HG03159 (cell line): ENCODE data around the gene TMED8.
"Not testable (repeated sequence)": the region's sequence is repeated elsewhere in the genome, so short reads cannot be mapped to it uniquely, and the experiment has no call there.

Experiments
- ATAC-seq: cut with Tn5 transposase; IDR thresholded peaks from one replicate; pipeline ENCODE4 v1.9.1; 2021; ENCODE audit warnings: mild to moderate bottlenecking, moderate library complexity; ENCODE audit not compliant: unreplicated experiment

The TMED8 gene

GRCh38 chr14:77376771-77377501 lies at the start of gene TMED8, which contains the start of gene SAMD15:
Gene TMED8 (minus strand): TSS chr14:77377094. CDS start chr14:77377053, 41 bp downstream.
Gene SAMD15 (plus strand): TSS chr14:77377379. CDS start chr14:77377419, 40 bp downstream.
- ATAC-seq, result peak; percentile 84

- no peak for ATAC-seq
Measured at GRCh38 chr14:77426396-77426795, 49.5 kb upstream of the TMED8 start.

GRCh38 chr14:77424862-77425261 lies 48.0 kb upstream of the TMED8 start:
- ATAC-seq, result no peak

GRCh38 chr14:77423423-77423822 lies 46.5 kb upstream of the TMED8 start, which contains the start of gene NOXRED1:
Gene NOXRED1 (minus strand): TSS chr14:77423523. CDS start chr14:77422889, 634 bp downstream.
- ATAC-seq, result no peak

GRCh38 chr14:77421201-77421600 lies 44.3 kb upstream of the TMED8 start:
- no peak for ATAC-seq

GRCh38 chr14:77416836-77417235 lies 39.9 kb upstream of the TMED8 start:
- ATAC-seq, result no peak

GRCh38 chr14:77416098-77416497 lies 39.2 kb upstream of the TMED8 start:
- ATAC-seq, result not testable (repeated sequence)

- not testable (repeated sequence) for ATAC-seq
Measured at GRCh38 chr14:77415403-77416030, 38.6 kb upstream of the TMED8 start.

- no peak for ATAC-seq
Measured at GRCh38 chr14:77409131-77409533, 32.2 kb upstream of the TMED8 start.

- no peak for ATAC-seq
Measured at GRCh38 chr14:77407158-77407557, 30.3 kb upstream of the TMED8 start.

- no peak for ATAC-seq
Measured at GRCh38 chr14:77406718-77407117, 29.8 kb upstream of the TMED8 start.

- no peak for ATAC-seq
Measured at GRCh38 chr14:77406086-77406485, 29.2 kb upstream of the TMED8 start.

GRCh38 chr14:77403768-77404167 lies 26.9 kb upstream of the TMED8 start:
- ATAC-seq, result no peak

- no peak for ATAC-seq
Measured at GRCh38 chr14:77400216-77400615, 23.3 kb upstream of the TMED8 start.

GRCh38 chr14:77390188-77390587 lies 13.3 kb upstream of the TMED8 start:
- ATAC-seq, result no peak

GRCh38 chr14:77378701-77379100 lies 1.8 kb upstream of the TMED8 start:
- ATAC-seq, result no peak

- ATAC-seq, result peak; percentile 13
Measured at GRCh38 chr14:77377502-77377844, 579 bp upstream of the TMED8 start.

GRCh38 chr14:77375973-77376770 lies 722 bp downstream of the TMED8 start:
- ATAC-seq, result peak; percentile 16

- ATAC-seq, result no peak
Measured at GRCh38 chr14:77375164-77375950, 1.5 kb downstream of the TMED8 start.

GRCh38 chr14:77372304-77372841 lies 4.5 kb downstream of the TMED8 start:
- ATAC-seq, result peak; percentile 33
